ENCODE measurements around the gene CLEC9A.

- TF ChIP-seq EZH2phosphoT487 (IDR thresholded peaks at IDR 0.05; ENCODE audit: low read depth, severe bottlenecking, unreplicated experiment) (no peak), EZH2 (IDR thresholded peaks at IDR 0.05; ENCODE audit: borderline replicate concordance) (no peak), CTCF (IDR thresholded peaks at IDR 0.05; ENCODE audit: poor library complexity) (no peak)
These were observed 70.6 kb downstream of the CLEC9A start for GRCh38 chr12:10101042-10101579.

Measured in hepatocyte (in vitro differentiated cells).